Cerebellar nuclear complex (tissue), 1 donor: ENCODE measurements around the gene ARFGAP2.
A peak's percentile ranks its signal among the peaks of the same experiment; 100 is the strongest.
"Not testable (repeated sequence)": the region's sequence is repeated elsewhere in the genome, so short reads cannot be mapped to it uniquely, and the experiment has no call there.

ENCODE experiments used
- DNase-seq, 2 experiments: peaks; one replicate each; lab custom pipeline; 2025; lab: John Stamatoyannopoulos, UW

The ARFGAP2 gene

GRCh38 chr11:47148903-47149531 lies 27.7 kb downstream of the ARFGAP2 start:
- DNase-seq, result no peak

- DNase-seq, result no peak
These were observed 28.4 kb downstream of the ARFGAP2 start for GRCh38 chr11:47148270-47148669.

GRCh38 chr11:47147681-47148080 lies 29.0 kb downstream of the ARFGAP2 start:
- no peak for DNase-seq

GRCh38 chr11:47147250-47147649 lies 29.4 kb downstream of the ARFGAP2 start:
- DNase-seq, result no peak

GRCh38 chr11:47144541-47144940 lies 32.1 kb downstream of the ARFGAP2 start:
- no peak for DNase-seq

- DNase-seq, result no peak
These were observed 33.4 kb downstream of the ARFGAP2 start for GRCh38 chr11:47143322-47143721.

GRCh38 chr11:47139878-47140277 lies 36.8 kb downstream of the ARFGAP2 start:
- peak in 1 of 2 experiments; percentile 55 for DNase-seq

- no peak for DNase-seq
These were observed 39.2 kb downstream of the ARFGAP2 start for GRCh38 chr11:47137476-47137875.

GRCh38 chr11:47136921-47137320 lies 39.8 kb downstream of the ARFGAP2 start:
- peak in 1 of 2 experiments; percentile 29 for DNase-seq

GRCh38 chr11:47136327-47136726 lies 40.4 kb downstream of the ARFGAP2 start:
- no peak for DNase-seq

- DNase-seq, result no peak
These were observed 43.7 kb downstream of the ARFGAP2 start for GRCh38 chr11:47132981-47133380.

- no peak for DNase-seq
These were observed 44.2 kb downstream of the ARFGAP2 start for GRCh38 chr11:47132490-47132889.

GRCh38 chr11:47131136-47131535 lies 45.5 kb downstream of the ARFGAP2 start:
- no peak for DNase-seq

- no peak for DNase-seq
These were observed 46.1 kb downstream of the ARFGAP2 start for GRCh38 chr11:47130543-47130942.

GRCh38 chr11:47127213-47127612 lies 49.5 kb downstream of the ARFGAP2 start:
- DNase-seq, result no peak

GRCh38 chr11:47125083-47125482 lies 51.6 kb downstream of the ARFGAP2 start:
- DNase-seq, result no peak

- DNase-seq, result no peak
These were observed 52.0 kb downstream of the ARFGAP2 start for GRCh38 chr11:47124675-47125074.

- no peak for DNase-seq
These were observed 53.6 kb downstream of the ARFGAP2 start for GRCh38 chr11:47123094-47123493.

GRCh38 chr11:47121731-47122130 lies 54.9 kb downstream of the ARFGAP2 start:
- no peak for DNase-seq

- DNase-seq, result no peak
These were observed 55.6 kb downstream of the ARFGAP2 start for GRCh38 chr11:47121056-47121455.

- not testable (repeated sequence) for DNase-seq
These were observed 57.6 kb downstream of the ARFGAP2 start for GRCh38 chr11:47118958-47119688.
